HL-60/S4 treated with phorbol 12-myristate 13-acetate at 8.2 ng/mL for 4 days and 3 days (cell line): Measurements from ENCODE around the gene TEPSIN.

Experiments used
- in situ Hi-C: fragments of 300-500 bp; cut with MboI; formaldehyde crosslinking; loops from 2 replicates; pipeline ENCODE4 v1.15.0; 2022; ENCODE audit warnings: low sequenced_read_pairs

Gene TEPSIN

GRCh38 chr17:81251709-81252301 lies 12.9 kb upstream of the TEPSIN start:
- in situ Hi-C loops = loop anchor here (10.0 to 25.0 kb wide), 2 partner anchors 233 to 360 kb away; no protein-coding TSS in a partner anchor

- in situ Hi-C loops = loop anchor here (10.0 to 25.0 kb wide), 2 partner anchors 234 to 361 kb away; no protein-coding TSS in a partner anchor
These were observed 12.3 kb upstream of the TEPSIN start for GRCh38 chr17:81251094-81251708.

GRCh38 chr17:81250286-81251093 lies 11.6 kb upstream of the TEPSIN start:
- in situ Hi-C loops = loop anchor here (10.0 to 25.0 kb wide), 2 partner anchors 234 to 362 kb away; no protein-coding TSS in a partner anchor

GRCh38 chr17:81249223-81250040 lies 10.6 kb upstream of the TEPSIN start:
- in situ Hi-C loops = loop anchor here (10.0 to 25.0 kb wide), 3 partner anchors 112 to 363 kb away; no protein-coding TSS in a partner anchor

- in situ Hi-C loops = loop anchor here (25.0 kb wide), 1 partner anchor 111 kb away; no protein-coding TSS in a partner anchor
These were observed 9.8 kb upstream of the TEPSIN start for GRCh38 chr17:81248649-81249048.

- in situ Hi-C loops = loop anchor here (25.0 kb wide), 1 partner anchor 110 kb away; no protein-coding TSS in a partner anchor
These were observed 8.6 kb upstream of the TEPSIN start for GRCh38 chr17:81247339-81247990.

- in situ Hi-C loops = loop anchor here (25.0 kb wide), 1 partner anchor 110 kb away; no protein-coding TSS in a partner anchor
These were observed 8.0 kb upstream of the TEPSIN start for GRCh38 chr17:81246679-81247338.

- in situ Hi-C loops = loop anchor here (25.0 kb wide), 1 partner anchor 109 kb away; no protein-coding TSS in a partner anchor
These were observed 7.5 kb upstream of the TEPSIN start for GRCh38 chr17:81246343-81246670.

- in situ Hi-C loops = loop anchor here (25.0 kb wide), 1 partner anchor 109 kb away; no protein-coding TSS in a partner anchor
These were observed 6.9 kb upstream of the TEPSIN start for GRCh38 chr17:81245665-81246342.

- in situ Hi-C loops = loop anchor here (25.0 kb wide), 1 partner anchor 108 kb away; no protein-coding TSS in a partner anchor
These were observed 6.3 kb upstream of the TEPSIN start for GRCh38 chr17:81245024-81245664.

GRCh38 chr17:81244358-81245023 lies 5.6 kb upstream of the TEPSIN start:
- in situ Hi-C loops = loop anchor here (25.0 kb wide), 1 partner anchor 107 kb away; no protein-coding TSS in a partner anchor

- in situ Hi-C loops = loop anchor here (25.0 kb wide), 1 partner anchor 106 kb away; no protein-coding TSS in a partner anchor
These were observed 4.4 kb upstream of the TEPSIN start for GRCh38 chr17:81243333-81243664.

- in situ Hi-C loops = loop anchor here (25.0 kb wide), 1 partner anchor 105 kb away; no protein-coding TSS in a partner anchor
These were observed 3.8 kb upstream of the TEPSIN start for GRCh38 chr17:81242421-81243332.

GRCh38 chr17:81241648-81242420 lies 3.0 kb upstream of the TEPSIN start:
- in situ Hi-C loops = loop anchor here (25.0 kb wide), 1 partner anchor 105 kb away; no protein-coding TSS in a partner anchor

GRCh38 chr17:81241203-81241602 lies 2.3 kb upstream of the TEPSIN start:
- in situ Hi-C loops = loop anchor here (25.0 kb wide), 1 partner anchor 104 kb away; no protein-coding TSS in a partner anchor

- in situ Hi-C loops = loop anchor here (25.0 kb wide), 1 partner anchor 103 kb away; no protein-coding TSS in a partner anchor
These were observed 1.9 kb upstream of the TEPSIN start for GRCh38 chr17:81240761-81241160.
